Activated naive CD4-positive, alpha-beta T cell treated with anti-CD3 and anti-CD28 coated beads for 36 hours (primary cell): ENCODE measurements around the gene KIF23. TPM values are rescaled to one million over a fixed set of nuclear protein-coding genes. Genes with fewer than 3 reads are reported as not detected.
A peak's percentile ranks its signal among the peaks of the same experiment; 100 is the strongest.
"Not testable (repeated sequence)": the region's sequence is repeated elsewhere in the genome, so short reads cannot be mapped to it uniquely, and the experiment has no call there.

Source experiments
- CTCF ChIA-PET: fragments of 350-600 bp; sonication (Branson Sonifier 250); formaldehyde crosslinking; loops from one replicate; lab custom pipeline; 2021; ENCODE audit warnings: antibody characterized with exemption; lab: Charles Lee
- DNase-seq: peaks from one replicate; pipeline ENCODE4 v3.0.0-alpha.2; 2020
- H3K27ac Mint-ChIP-seq: one replicate; pipeline ENCODE4 v1.8.0; 2021; ENCODE audit warnings: mild to moderate bottlenecking, mixed read lengths
- H3K27me3 Mint-ChIP-seq: one replicate; pipeline ENCODE4 v1.8.0; 2021; ENCODE audit warnings: low read depth, mixed read lengths
- H3K36me3 Mint-ChIP-seq: one replicate; pipeline ENCODE4 v1.8.0; 2021; ENCODE audit warnings: low read depth, mixed read lengths
- H3K4me1 Mint-ChIP-seq: one replicate; pipeline ENCODE4 v1.8.0; 2021; ENCODE audit warnings: low read depth, mixed read lengths
- H3K4me3 Mint-ChIP-seq: one replicate; pipeline ENCODE4 v1.8.0; 2021; ENCODE audit warnings: mild to moderate bottlenecking, moderate library complexity, mixed read lengths
- H3K9me3 Mint-ChIP-seq: one replicate; pipeline ENCODE4 v1.8.0; 2021; ENCODE audit warnings: mixed read lengths
- intact Hi-C: fragments of 100-400 bp; cut with micrococcal nuclease; formaldehyde crosslinking; loops from one replicate; pipeline ENCODE4 v1.15.1; 2023
- total RNA-seq, 2 experiments: library from RNA; stranded (reverse); gene quantifications; one replicate each; pipeline ENCODE4 v1.2.3, GENCODE V29; 2021

The KIF23 gene
- total RNA-seq, 2 experiments from 2014 or later, result 68.8 to 73.1 TPM

GRCh38 chr15:69443032-69443611 is 29.0 kb downstream of the KIF23 start:
- Mint-ChIP-seq H3K4me1 (peaks cover 20% of the 10 kb centered on the region), H3K27me3 (no peaks in the 10 kb centered on the region), H3K36me3 (peaks cover 55% of the 10 kb centered on the region), H3K9me3 (no peaks in the 10 kb centered on the region), H3K4me3 (no peak overlapping the region), H3K27ac (peak overlapping the region; percentile 27)
- CTCF ChIA-PET, result no interaction called here
- DNase-seq, result no peak
- intact Hi-C loops, result loop anchor here (1.0 kb wide), 1 partner anchor 9 kb away; the partner anchor contains the start of gene RPLP1

DNA sequence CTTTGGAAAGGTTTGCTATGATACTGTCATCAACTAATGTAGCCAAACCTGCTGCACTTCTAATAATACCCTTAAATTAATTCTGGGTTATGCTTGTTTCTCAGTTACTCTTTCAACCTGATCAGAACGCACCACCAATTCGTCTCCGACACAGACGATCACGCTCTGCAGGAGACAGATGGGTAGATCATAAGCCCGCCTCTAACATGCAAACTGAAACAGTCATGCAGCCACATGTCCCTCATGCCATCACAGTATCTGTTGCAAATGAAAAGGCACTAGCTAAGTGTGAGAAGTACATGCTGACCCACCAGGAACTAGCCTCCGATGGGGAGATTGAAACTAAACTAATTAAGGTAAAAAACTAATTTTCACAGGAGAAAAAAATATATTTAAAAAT is 30.5 kb downstream of the KIF23 start:
- intact Hi-C loops, result no loop called here
- peaks cover 46% of the 10 kb centered on the region for H3K36me3 Mint-ChIP-seq
- CTCF ChIA-PET, result interaction anchor here (0.5 to 1.1 kb wide), 2 partner anchors 17 to 34 kb away, joined by 3 to 7 read pairs; no protein-coding TSS in a partner anchor
- H3K27ac Mint-ChIP-seq, result no peak overlapping the region
- DNase-seq, result no peak
- H3K4me1 Mint-ChIP-seq, result peaks cover 20% of the 10 kb centered on the region
- H3K27me3 Mint-ChIP-seq, result no peaks in the 10 kb centered on the region
- H3K9me3 Mint-ChIP-seq, result no peaks in the 10 kb centered on the region
- H3K4me3 Mint-ChIP-seq, result no peak overlapping the region

- Mint-ChIP-seq H3K4me3 (no peak overlapping the region), H3K27ac (no peak overlapping the region), H3K27me3 (no peaks in the 10 kb centered on the region), H3K4me1 (peaks cover 20% of the 10 kb centered on the region), H3K36me3 (peaks cover 31% of the 10 kb centered on the region), H3K9me3 (no peaks in the 10 kb centered on the region)
- CTCF ChIA-PET, result no interaction called here
- DNase-seq, result no peak
- intact Hi-C loops, result no loop called here
Measured at GRCh38 chr15:69446953-69447352, 32.8 kb downstream of the KIF23 start.

DNA sequence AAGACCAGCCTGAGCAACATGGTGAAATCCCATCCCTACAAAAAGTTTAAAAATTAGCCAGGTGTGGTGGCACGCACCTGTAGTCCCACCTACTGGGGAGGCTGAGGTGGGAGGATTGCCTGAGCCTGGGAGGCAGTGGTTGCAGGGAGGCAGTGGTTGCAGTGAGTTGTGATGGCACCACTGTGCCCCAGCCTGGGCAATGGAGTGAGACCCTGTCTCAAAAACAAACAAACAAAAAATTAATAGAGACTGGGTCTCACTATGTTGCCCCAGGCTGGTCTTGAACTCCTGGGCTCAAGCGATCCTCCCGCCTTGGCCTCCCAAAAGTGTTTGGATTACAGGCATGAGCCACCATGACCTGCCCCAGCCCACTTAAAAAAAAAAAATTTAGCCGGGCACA is 36.1 kb downstream of the KIF23 start:
- H3K27ac Mint-ChIP-seq, H3K4me3 Mint-ChIP-seq, DNase-seq, H3K27me3 Mint-ChIP-seq, H3K9me3 Mint-ChIP-seq: not testable (repeated sequence)
- intact Hi-C loops, result loop anchor here (5.0 kb wide), 2 partner anchors 288 to 633 kb away; partner anchors contain the start of gene GLCE
- peaks cover 44% of the 10 kb centered on the region for H3K36me3 Mint-ChIP-seq
- CTCF ChIA-PET, result interaction anchor here (1.2 to 1.4 kb wide), 2 partner anchors 18 to 55 kb away, joined by 4 to 7 read pairs; no protein-coding TSS in a partner anchor
- peaks cover 16% of the 10 kb centered on the region for H3K4me1 Mint-ChIP-seq

- Mint-ChIP-seq H3K4me3 (peak overlapping the region; percentile 99), H3K9me3 (no peaks in the 10 kb centered on the region), H3K27ac (peak overlapping the region; percentile 99), H3K4me1 (peaks cover 23% of the 10 kb centered on the region), H3K36me3 (peaks cover 45% of the 10 kb centered on the region), H3K27me3 (no peaks in the 10 kb centered on the region)
- no peak for DNase-seq
- intact Hi-C loops, result loop anchor here (5.0 kb wide), 2 partner anchors 289 to 634 kb away; partner anchors contain the start of gene GLCE
- CTCF ChIA-PET, result interaction anchor here (1.0 to 3.8 kb wide), 8 partner anchors 10 to 58 kb away, joined by 3 to 21 read pairs (median 4); no protein-coding TSS in a partner anchor
Measured at GRCh38 chr15:69450968-69451695, 37.0 kb downstream of the KIF23 start.

- peak overlapping the region; percentile 99 for H3K4me3 Mint-ChIP-seq
- intact Hi-C loops, result loop anchor here (1.0 to 5.0 kb wide), 7 partner anchors 9 to 647 kb away; partner anchors contain the start of genes GLCE and KIF23
- DNase-seq, result peak; percentile 39
- peaks cover 27% of the 10 kb centered on the region for H3K4me1 Mint-ChIP-seq
- H3K27ac Mint-ChIP-seq, result peak overlapping the region; percentile 99
- peaks cover 42% of the 10 kb centered on the region for H3K36me3 Mint-ChIP-seq
- H3K9me3 Mint-ChIP-seq, result no peaks in the 10 kb centered on the region
- CTCF ChIA-PET, result interaction anchor here (1.0 to 3.8 kb wide), 8 partner anchors 10 to 59 kb away, joined by 3 to 21 read pairs (median 6); no protein-coding TSS in a partner anchor
- H3K27me3 Mint-ChIP-seq, result no peaks in the 10 kb centered on the region
Measured at GRCh38 chr15:69451951-69452691, 38.0 kb downstream of the KIF23 start.

GRCh38 chr15:69452692-69453521 is 38.8 kb downstream of the KIF23 start, which contains the start of gene RPLP1:
RPLP1 (plus strand) TSS chr15:69452818; CDS start chr15:69452949, 131 bp downstream.
- peak; percentile 95 for DNase-seq
- Mint-ChIP-seq H3K4me1 (peaks cover 27% of the 10 kb centered on the region), H3K27ac (peak within 1 kb of the TSS; percentile 99), H3K27me3 (no peaks in the 10 kb centered on the region), H3K36me3 (peaks cover 40% of the 10 kb centered on the region), H3K4me3 (peak within 1 kb of the TSS; percentile 99), H3K9me3 (no peaks in the 10 kb centered on the region)
- intact Hi-C loops, result loop anchor here (1.0 to 5.0 kb wide), 7 partner anchors 9 to 646 kb away; partner anchors contain the start of genes GLCE and KIF23
- CTCF ChIA-PET, result interaction anchor here (0.6 to 3.8 kb wide), 5 partner anchors 10 to 1016 kb away, joined by 3 to 21 read pairs (median 4); no protein-coding TSS in a partner anchor

DNA sequence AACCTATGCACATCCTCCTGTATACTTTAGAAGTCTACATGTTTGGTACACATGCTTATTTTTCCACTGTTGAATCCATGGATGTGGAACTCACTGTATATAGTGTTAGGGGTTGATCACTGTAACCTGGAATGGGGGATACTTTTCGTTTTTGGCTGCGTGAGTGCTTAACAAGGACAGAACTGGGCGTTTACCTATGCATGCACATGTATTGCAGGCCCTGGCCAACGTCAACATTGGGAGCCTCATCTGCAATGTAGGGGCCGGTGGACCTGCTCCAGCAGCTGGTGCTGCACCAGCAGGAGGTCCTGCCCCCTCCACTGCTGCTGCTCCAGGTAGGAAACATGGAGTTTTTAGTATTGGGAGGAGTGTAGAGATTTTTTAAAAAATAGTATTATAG is 40.8 kb downstream of the KIF23 start:
- Mint-ChIP-seq H3K4me1 (peaks cover 30% of the 10 kb centered on the region), H3K27me3 (no peaks in the 10 kb centered on the region), H3K36me3 (peaks cover 38% of the 10 kb centered on the region), H3K27ac (no peak overlapping the region), H3K4me3 (peak overlapping the region; percentile 99), H3K9me3 (no peaks in the 10 kb centered on the region)
- CTCF ChIA-PET, result interaction anchor here (0.7 to 3.8 kb wide), 3 partner anchors 8 to 13 kb away, joined by 3 to 21 read pairs (median 17); no protein-coding TSS in a partner anchor
- intact Hi-C loops, result loop anchor here (5.0 kb wide), 2 partner anchors 293 to 638 kb away; partner anchors contain the start of gene GLCE
- DNase-seq, result no peak

GRCh38 chr15:69456208-69457166 is 42.3 kb downstream of the KIF23 start:
- Mint-ChIP-seq H3K4me3 (no peak overlapping the region), H3K36me3 (peaks cover 38% of the 10 kb centered on the region), H3K9me3 (no peaks in the 10 kb centered on the region), H3K27me3 (no peaks in the 10 kb centered on the region), H3K4me1 (peaks cover 35% of the 10 kb centered on the region), H3K27ac (peak overlapping the region; percentile 24)
- CTCF ChIA-PET, result interaction anchor here (1.0 to 1.4 kb wide), 4 partner anchors 9 to 62 kb away, joined by 3 to 4 read pairs (median 4); no protein-coding TSS in a partner anchor
- intact Hi-C loops, result no loop called here
- DNase-seq, result no peak
